Keratinocyte (primary cell): ENCODE results near the gene RAB3IL1. TPM values are rescaled to one million over a fixed set of nuclear protein-coding genes. Genes with fewer than 3 reads are reported as not detected.

ENCODE experiments used
- DNase-seq: peaks from one replicate; pipeline ENCODE4 v3.0.0-alpha.2; 2011; ENCODE audit warnings: low read depth, missing footprints, low spot score
- FAIRE-seq: peaks from 2 replicates; lab custom pipeline; 2011; peaks lifted over from hg19 to GRCh38; lab: Jason Lieb, UNC
- H2AFZ ChIP-seq: 2 replicates; pipeline ENCODE4 v1.6.0; 2012; ENCODE audit warnings: low read length, control low read depth, inconsistent platforms; ENCODE audit not compliant: control insufficient read depth
- H3K27ac ChIP-seq: 2 replicates; pipeline ENCODE4 v1.5.1; 2011; ENCODE audit warnings: low read length; ENCODE audit not compliant: control insufficient read depth, insufficient read depth
- H3K27me3 ChIP-seq: 3 replicates; pipeline ENCODE4 v1.6.0; 2011; ENCODE audit warnings: low read length; ENCODE audit not compliant: control insufficient read depth, insufficient read depth; ENCODE audit errors: extremely low read depth
- H3K36me3 ChIP-seq, 2 experiments: 2 replicates in 1 of 2; 3 replicates in 1 of 2; pipeline ENCODE4 v1.5.1; 2011; ENCODE audit warnings: low read length in 2 of 2, mild to moderate bottlenecking in 1 of 2; ENCODE audit not compliant: control insufficient read depth in 2 of 2, insufficient read depth in 2 of 2; ENCODE audit errors: extremely low read depth in 1 of 2
- H3K4me1 ChIP-seq: 3 replicates; pipeline ENCODE4 v1.5.1; 2011; ENCODE audit warnings: low read length; ENCODE audit not compliant: control insufficient read depth, insufficient read depth; ENCODE audit errors: extremely low read depth
- H3K4me2 ChIP-seq: 3 replicates; pipeline ENCODE4 v1.6.0; 2011; ENCODE audit warnings: low read depth, low read length; ENCODE audit not compliant: control insufficient read depth, insufficient read depth; ENCODE audit errors: extremely low read depth
- H3K4me3 ChIP-seq, 3 experiments: fragments of 200-600 bp in 1 of 3; sonication (generic) in 1 of 3; 2 replicates in 2 of 3; 3 replicates in 1 of 3; pipeline ENCODE4 v1.5.1; 2011 to 2016; ENCODE audit warnings: low read length in 3 of 3, mild to moderate bottlenecking in 3 of 3, control low read depth in 2 of 3, inconsistent platforms in 1 of 3, low read depth in 1 of 3, mixed read lengths in 1 of 3, mixed run types in 1 of 3, moderate library complexity in 1 of 3; ENCODE audit not compliant: control insufficient read depth in 2 of 3, insufficient read depth in 2 of 3; ENCODE audit errors: extremely low read depth in 1 of 3
- H3K79me2 ChIP-seq: 2 replicates; pipeline ENCODE4 v1.6.0; 2012; ENCODE audit warnings: low read length; ENCODE audit not compliant: control insufficient read depth, insufficient read depth
- H3K9ac ChIP-seq: 3 replicates; pipeline ENCODE4 v1.6.0; 2011; ENCODE audit warnings: low read length; ENCODE audit not compliant: control insufficient read depth, insufficient read depth; ENCODE audit errors: extremely low read depth
- H3K9me1 ChIP-seq: 3 replicates; pipeline ENCODE4 v1.6.0; 2011; ENCODE audit warnings: low read length; ENCODE audit not compliant: control insufficient read depth, insufficient read depth; ENCODE audit errors: extremely low read depth
- H3K9me3 ChIP-seq: 2 replicates; pipeline ENCODE4 v1.5.1; 2012; ENCODE audit warnings: low read depth, low read length; ENCODE audit not compliant: control insufficient read depth
- H4K20me1 ChIP-seq: 3 replicates; pipeline ENCODE4 v1.6.0; 2011; ENCODE audit warnings: low read length; ENCODE audit not compliant: control insufficient read depth, insufficient read depth; ENCODE audit errors: extremely low read depth
- EZH2 ChIP-seq: IDR thresholded peaks from one replicate; pipeline ENCODE4 v1.6.1; 2012; ENCODE audit warnings: inconsistent platforms, mild to moderate bottlenecking, low read length, moderate library complexity
- dilution Hi-C: fragments of 300-500 bp; cut with MboI; formaldehyde crosslinking; loops from one replicate; pipeline ENCODE4 v1.7.0; 2020; ENCODE audit warnings: low sequenced_read_pairs; ENCODE audit not compliant: extremely low pct_ligation_motif_present
- polyA plus RNA-seq, 5 experiments: library from polyadenylated mRNA; depleted of rRNA in 3 of 5; stranded (reverse) in 3 of 5; stranded (forward) in 1 of 5; unstranded in 1 of 5; fragments of >200 nt; gene quantifications; 1 replicate in 1 of 5; 2 replicates in 3 of 5; 3 replicates in 1 of 5; pipeline versions ENCODE4 v1.2.1 to v1.2.3, GENCODE V29; 2011 to 2012; ENCODE audit warnings: missing spikeins in 2 of 5, low read depth in 1 of 5, low replicate concordance in 1 of 5
- TF ChIP-seq, protein P1 (sequence below), 3 experiments: IDR thresholded peaks in 1 of 3; conservative IDR thresholded peaks in 1 of 3; optimal IDR thresholded peaks in 1 of 3; 2 replicates in 2 of 3; 3 replicates in 1 of 3; pipeline versions ENCODE3 to v1.5.1; 2011; ENCODE audit warnings: low read length in 3 of 3, mild to moderate bottlenecking in 3 of 3, moderate library complexity in 2 of 3, control low read depth in 1 of 3, inconsistent platforms in 1 of 3; ENCODE audit not compliant: insufficient read depth in 2 of 3; ENCODE audit errors: extremely low read depth in 1 of 3

Gene RAB3IL1
- polyA plus RNA-seq, 1 donor (not counting 4 experiments of a cell fraction or from before 2014, with no cell fraction given) = 0.31 TPM

- no peak overlapping the region for H3K27ac ChIP-seq
- peaks cover 3% of the 10 kb centered on the region for H4K20me1 ChIP-seq
- H2AFZ ChIP-seq = no peak overlapping the region
- no peaks in the 10 kb centered on the region for H3K79me2 ChIP-seq
- dilution Hi-C loops = loop anchor here (25.0 kb wide), 1 partner anchor 178 kb away; no protein-coding TSS in a partner anchor
- H3K9me1 ChIP-seq = no peaks in the 10 kb centered on the region
- DNase-seq (no peak), FAIRE-seq (no peak)
- TF ChIP-seq, protein P1, sequence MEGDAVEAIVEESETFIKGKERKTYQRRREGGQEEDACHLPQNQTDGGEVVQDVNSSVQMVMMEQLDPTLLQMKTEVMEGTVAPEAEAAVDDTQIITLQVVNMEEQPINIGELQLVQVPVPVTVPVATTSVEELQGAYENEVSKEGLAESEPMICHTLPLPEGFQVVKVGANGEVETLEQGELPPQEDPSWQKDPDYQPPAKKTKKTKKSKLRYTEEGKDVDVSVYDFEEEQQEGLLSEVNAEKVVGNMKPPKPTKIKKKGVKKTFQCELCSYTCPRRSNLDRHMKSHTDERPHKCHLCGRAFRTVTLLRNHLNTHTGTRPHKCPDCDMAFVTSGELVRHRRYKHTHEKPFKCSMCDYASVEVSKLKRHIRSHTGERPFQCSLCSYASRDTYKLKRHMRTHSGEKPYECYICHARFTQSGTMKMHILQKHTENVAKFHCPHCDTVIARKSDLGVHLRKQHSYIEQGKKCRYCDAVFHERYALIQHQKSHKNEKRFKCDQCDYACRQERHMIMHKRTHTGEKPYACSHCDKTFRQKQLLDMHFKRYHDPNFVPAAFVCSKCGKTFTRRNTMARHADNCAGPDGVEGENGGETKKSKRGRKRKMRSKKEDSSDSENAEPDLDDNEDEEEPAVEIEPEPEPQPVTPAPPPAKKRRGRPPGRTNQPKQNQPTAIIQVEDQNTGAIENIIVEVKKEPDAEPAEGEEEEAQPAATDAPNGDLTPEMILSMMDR (optimal IDR thresholded peaks at IDR 0.05 in 1 of 3, IDR thresholded peaks at IDR 0.05 in 1 of 3, conservative IDR thresholded peaks at IDR 0.05 in 1 of 3; ENCODE audit: extremely low read depth in 1 of 3, insufficient read depth in 2 of 3, low read length in 3 of 3) = no peak
- no peak for TF ChIP-seq EZH2
- no peak overlapping the region for H3K9ac ChIP-seq
- H3K4me2 ChIP-seq = no peak overlapping the region
- no peaks in the 10 kb centered on the region for H3K36me3 ChIP-seq
- H3K4me3 ChIP-seq = no peak overlapping the region
- no peaks in the 10 kb centered on the region for H3K4me1 ChIP-seq
- no peaks in the 10 kb centered on the region for H3K9me3 ChIP-seq
- H3K27me3 ChIP-seq = peaks cover 4% of the 10 kb centered on the region
These were observed 8.5 kb downstream of the RAB3IL1 start for GRCh38 chr11:61908730-61909316.

DNA sequence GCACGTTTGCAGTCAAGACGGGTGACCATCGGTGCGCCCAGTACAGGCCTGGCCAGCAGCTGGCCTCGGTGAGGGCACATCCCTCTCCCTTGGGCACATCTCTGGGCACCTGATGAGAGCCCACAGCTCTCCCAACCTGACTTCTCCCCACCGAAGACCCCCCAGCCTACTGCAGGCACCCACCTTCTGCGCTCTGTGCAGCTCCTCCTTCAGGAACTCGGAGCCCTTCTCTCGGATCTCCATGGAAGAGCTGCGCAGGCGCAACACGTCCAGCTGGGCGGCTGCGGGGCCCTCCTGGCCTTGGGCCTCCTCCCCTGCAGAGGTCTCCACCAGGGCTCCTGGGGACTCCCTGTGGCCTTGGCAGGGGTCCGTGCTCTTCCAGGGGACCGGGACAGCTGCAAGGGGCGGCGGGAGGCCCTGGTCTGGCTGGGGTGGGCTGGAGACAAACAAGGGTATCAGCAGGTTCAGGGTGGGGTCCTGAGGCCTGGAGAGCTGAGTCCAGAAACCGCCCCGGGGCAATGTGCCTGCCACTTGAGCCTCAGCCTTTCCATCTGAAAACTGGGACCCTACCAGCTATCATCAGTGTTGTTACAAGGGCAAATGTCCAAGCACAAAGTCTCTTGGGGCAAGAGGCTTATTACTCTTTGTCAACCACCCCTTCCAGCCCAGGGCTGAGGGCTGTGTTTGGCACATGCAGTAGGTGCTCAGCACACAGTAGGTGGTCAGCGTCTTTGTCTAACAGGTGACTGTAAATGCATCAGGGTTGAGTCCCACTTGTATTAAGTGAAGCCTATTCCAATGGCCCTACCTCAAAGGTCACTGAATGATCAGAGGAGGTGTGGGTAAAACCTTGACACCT lies 9.3 kb downstream of the RAB3IL1 start:
- H3K27ac ChIP-seq = no peak overlapping the region
- no peaks in the 10 kb centered on the region for H3K79me2 ChIP-seq
- no peaks in the 10 kb centered on the region for H3K4me1 ChIP-seq
- dilution Hi-C loops = loop anchor here (25.0 kb wide), 1 partner anchor 179 kb away; no protein-coding TSS in a partner anchor
- H3K9me1 ChIP-seq = no peaks in the 10 kb centered on the region
- no peak overlapping the region for H3K4me2 ChIP-seq
- H2AFZ ChIP-seq = no peak overlapping the region
- no peaks in the 10 kb centered on the region for H3K36me3 ChIP-seq
- H3K9me3 ChIP-seq = no peaks in the 10 kb centered on the region
- H3K27me3 ChIP-seq = peaks cover 6% of the 10 kb centered on the region
- H3K4me3 ChIP-seq = no peak overlapping the region
- TF ChIP-seq, protein P1 (optimal IDR thresholded peaks at IDR 0.05 in 1 of 3, IDR thresholded peaks at IDR 0.05 in 1 of 3, conservative IDR thresholded peaks at IDR 0.05 in 1 of 3; ENCODE audit: extremely low read depth in 1 of 3, insufficient read depth in 2 of 3, low read length in 3 of 3) = no peak
- no peak for TF ChIP-seq EZH2
- peaks cover 3% of the 10 kb centered on the region for H4K20me1 ChIP-seq
- FAIRE-seq (no peak), DNase-seq (no peak)
- H3K9ac ChIP-seq = no peak overlapping the region
